Activated CD4-positive, CD25-positive, alpha-beta regulatory T cell (primary cell): ENCODE measurements around the gene MINDY3.

ENCODE experiments used
- DNase-seq, 4 experiments: peaks; one replicate each; lab custom pipeline; 2025; lab: John Stamatoyannopoulos, UW

The MINDY3 gene

DNA sequence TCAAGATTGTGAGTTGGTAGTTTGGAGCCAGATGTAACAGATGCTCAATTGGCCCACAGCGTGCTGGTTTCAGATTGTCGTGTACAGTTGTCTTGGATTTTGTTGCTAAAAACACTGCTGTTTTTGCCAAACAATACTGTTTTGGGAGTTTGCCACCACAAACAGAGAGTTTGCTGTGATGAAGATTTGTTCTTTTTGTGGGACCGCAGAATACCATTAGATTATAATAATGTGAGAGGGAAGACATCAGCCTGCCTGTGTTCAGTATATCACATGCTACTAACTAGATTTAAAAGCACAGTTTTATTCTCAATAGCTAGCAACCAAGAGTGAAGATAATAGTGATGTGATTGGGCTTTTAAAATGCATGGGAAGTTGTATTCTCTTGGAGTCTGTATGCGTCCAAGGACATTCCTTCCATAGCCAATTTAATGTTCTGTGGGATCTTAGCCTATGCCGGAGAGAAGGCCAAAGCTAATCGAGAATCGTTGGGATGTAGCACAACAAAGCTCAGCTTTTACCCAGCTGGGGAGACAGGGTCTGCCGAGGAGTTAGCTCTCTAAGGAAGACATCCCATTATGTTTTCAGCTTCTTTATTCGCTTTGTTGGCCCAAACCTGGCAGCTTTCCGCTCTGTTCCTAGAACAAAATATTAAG is 121.9 kb downstream of the MINDY3 start:
- DNase-seq: no peak

DNA sequence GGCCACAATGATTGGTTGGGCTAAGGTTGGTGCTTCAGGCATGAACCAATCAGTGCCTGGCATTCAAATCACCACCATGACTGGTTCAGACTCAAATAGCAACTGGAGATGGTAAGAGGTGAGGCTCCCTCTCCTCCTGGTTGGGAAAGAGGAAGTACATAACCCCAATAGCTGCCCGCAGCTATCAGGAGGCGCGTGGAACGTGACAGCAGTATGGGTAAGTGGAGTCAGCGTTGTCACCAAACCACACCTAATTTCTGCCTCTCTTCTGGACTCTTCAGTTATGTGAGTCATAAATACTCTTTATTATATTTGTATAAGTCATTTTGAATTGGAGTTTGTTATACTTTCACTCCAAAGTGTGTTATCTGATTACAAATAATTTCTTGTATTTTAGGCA is 122.7 kb downstream of the MINDY3 start:
- DNase-seq: no peak

DNA sequence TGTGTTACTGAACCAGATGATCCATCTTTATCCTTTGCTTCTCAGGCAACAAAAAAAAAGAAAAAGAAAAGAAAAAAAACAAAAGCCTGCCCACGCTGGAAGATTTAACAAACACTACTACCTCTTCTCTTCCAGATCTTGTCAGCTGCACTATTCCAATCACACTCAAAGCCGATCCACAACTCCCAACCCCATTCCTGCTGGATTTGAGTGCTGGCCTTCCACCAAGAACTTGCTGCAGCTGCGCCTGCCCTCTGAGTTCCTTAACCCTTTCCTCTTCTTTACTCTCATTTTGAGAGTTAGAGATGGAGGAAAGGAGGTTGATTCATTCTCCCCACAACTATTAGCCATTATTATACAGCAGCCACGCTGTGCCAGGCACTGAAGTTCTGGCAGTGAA is 124.5 kb downstream of the MINDY3 start:
- DNase-seq: no peak

DNA sequence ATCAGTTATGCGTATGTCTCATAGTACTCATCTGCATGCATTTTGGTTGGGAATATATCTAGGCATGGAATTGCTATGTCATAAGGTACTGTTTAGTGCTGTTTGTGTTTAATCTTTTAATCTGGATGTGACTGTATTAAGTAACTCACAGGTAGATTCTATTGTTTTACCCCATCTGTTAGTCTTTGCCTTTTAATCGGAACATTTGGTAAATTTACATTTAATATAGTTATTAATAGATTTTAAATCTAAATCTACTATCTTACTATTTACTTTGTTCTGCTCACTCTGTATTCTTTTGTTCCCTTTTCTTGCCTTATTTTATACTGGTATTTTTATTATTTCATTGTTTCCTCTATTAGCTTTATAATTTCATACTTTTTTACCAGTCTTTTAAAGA is 130.0 kb downstream of the MINDY3 start:
- no peak for DNase-seq

GRCh38 chr10:15729890-15730289 is 130.4 kb downstream of the MINDY3 start:
- DNase-seq: no peak
